H9 (cell line): ENCODE data around the gene ABCA10. TPM values are rescaled to one million over a fixed set of nuclear protein-coding genes. Genes with fewer than 3 reads are reported as not detected.

Source experiments
- DNase-seq: peaks from one replicate; pipeline ENCODE4 v3.0.0-alpha.2; 2017
- H2AFZ ChIP-seq: one replicate; pipeline ENCODE4 v1.6.1; 2013; ENCODE audit warnings: mild to moderate bottlenecking, low read length, control low read depth, moderate library complexity
- H2AK5ac ChIP-seq: 2 replicates; pipeline ENCODE4 v1.6.1; 2013; ENCODE audit warnings: low read length, control low read depth, mixed read lengths; ENCODE audit not compliant: insufficient read length
- H2BK120ac ChIP-seq: one replicate; pipeline ENCODE4 v1.6.1; 2013; ENCODE audit warnings: low read depth, mild to moderate bottlenecking, low read length, control low read depth, inconsistent platforms; ENCODE audit not compliant: poor library complexity, severe bottlenecking
- H2BK12ac ChIP-seq: 2 replicates; pipeline ENCODE4 v1.6.1; 2013; ENCODE audit warnings: low read length, control low read depth, mixed read lengths, low read depth; ENCODE audit not compliant: insufficient read length
- H2BK15ac ChIP-seq: 2 replicates; pipeline ENCODE4 v1.6.1; 2013; ENCODE audit warnings: low read depth, low read length, control low read depth
- H2BK20ac ChIP-seq: one replicate; pipeline ENCODE4 v1.6.1; 2013; ENCODE audit warnings: low read depth, mild to moderate bottlenecking, low read length, control low read depth, inconsistent platforms; ENCODE audit not compliant: poor library complexity, severe bottlenecking
- H2BK5ac ChIP-seq: 2 replicates; pipeline ENCODE4 v1.6.1; 2013; ENCODE audit warnings: low read length, control low read depth, mixed read lengths; ENCODE audit not compliant: insufficient read length
- H3K14ac ChIP-seq: 2 replicates; pipeline ENCODE4 v1.6.1; 2013; ENCODE audit warnings: low read length, control low read depth; ENCODE audit not compliant: insufficient read depth
- H3K18ac ChIP-seq: 2 replicates; pipeline ENCODE4 v1.6.1; 2013; ENCODE audit warnings: low read depth, mild to moderate bottlenecking, mixed read lengths, low read length, control low read depth; ENCODE audit not compliant: insufficient read length
- H3K23ac ChIP-seq: 2 replicates; pipeline ENCODE4 v1.6.1; 2013; ENCODE audit warnings: low read length, control low read depth, mixed read lengths, low read depth; ENCODE audit not compliant: insufficient read length
- H3K23me2 ChIP-seq: 2 replicates; pipeline ENCODE4 v1.6.1; 2013; ENCODE audit warnings: low read depth, mild to moderate bottlenecking, mixed read lengths, low read length, control low read depth; ENCODE audit not compliant: insufficient read length, poor library complexity, severe bottlenecking
- H3K27ac ChIP-seq: 2 replicates; pipeline ENCODE4 v1.5.1; 2013; ENCODE audit warnings: low read length, control low read depth, mixed read lengths, low read depth; ENCODE audit not compliant: insufficient read length
- H3K27me3 ChIP-seq: 2 replicates; pipeline ENCODE4 v1.6.1; 2013; ENCODE audit warnings: low read length, control low read depth, inconsistent platforms; ENCODE audit not compliant: insufficient read depth
- H3K4ac ChIP-seq: 2 replicates; pipeline ENCODE4 v1.6.1; 2013; ENCODE audit warnings: low read depth, mild to moderate bottlenecking, control low read depth, inconsistent platforms, low read length, moderate library complexity
- H3K4me1 ChIP-seq: 2 replicates; pipeline ENCODE4 v1.6.1; 2013; ENCODE audit warnings: low read length, control low read depth, inconsistent platforms; ENCODE audit not compliant: insufficient read depth
- H3K4me2 ChIP-seq: 2 replicates; pipeline ENCODE4 v1.6.1; 2013; ENCODE audit warnings: low read length, control low read depth, mixed read lengths; ENCODE audit not compliant: insufficient read length, insufficient read depth
- H3K56ac ChIP-seq: 2 replicates; pipeline ENCODE4 v1.6.1; 2013; ENCODE audit warnings: low read depth, mild to moderate bottlenecking, mixed read lengths, low read length, control low read depth; ENCODE audit not compliant: insufficient read length
- H3K79me1 ChIP-seq: 2 replicates; pipeline ENCODE4 v1.6.1; 2013; ENCODE audit warnings: low read depth, mild to moderate bottlenecking, moderate library complexity, low read length, control low read depth, inconsistent platforms; ENCODE audit not compliant: insufficient read depth, poor library complexity, severe bottlenecking
- H3K79me2 ChIP-seq: 2 replicates; pipeline ENCODE4 v1.6.1; 2013; ENCODE audit warnings: low read length, control low read depth, inconsistent platforms; ENCODE audit not compliant: insufficient read depth
- H3K9ac ChIP-seq: 2 replicates; pipeline ENCODE4 v1.6.1; 2013; ENCODE audit warnings: low read length, control low read depth, mixed read lengths; ENCODE audit not compliant: insufficient read length; ENCODE audit errors: extremely low read depth
- H3K9me3 ChIP-seq: one replicate; pipeline ENCODE4 v1.6.1; 2013; ENCODE audit warnings: low read depth, low read length, inconsistent platforms; ENCODE audit not compliant: control insufficient read depth
- H3T11ph ChIP-seq: one replicate; pipeline ENCODE4 v1.6.1; 2013; ENCODE audit warnings: mild to moderate bottlenecking, low read length, control low read depth, inconsistent platforms
- H4K20me1 ChIP-seq: one replicate; pipeline ENCODE4 v1.6.1; 2013; ENCODE audit not compliant: control insufficient read depth, insufficient read length, insufficient read depth
- H4K5ac ChIP-seq: 2 replicates; pipeline ENCODE4 v1.6.1; 2013; ENCODE audit warnings: low read depth, mild to moderate bottlenecking, mixed read lengths, low read length, control low read depth; ENCODE audit not compliant: insufficient read length
- H4K8ac ChIP-seq: replicated peaks from 2 replicates; pipeline ENCODE4 v1.6.1; 2013; ENCODE audit warnings: low read length, control low read depth, mixed read lengths, low read depth; ENCODE audit not compliant: insufficient read length
- H4K91ac ChIP-seq: 2 replicates; pipeline ENCODE4 v1.6.1; 2013; ENCODE audit warnings: low read depth, mild to moderate bottlenecking, moderate library complexity, mixed read lengths, low read length, control low read depth; ENCODE audit not compliant: insufficient read length
- H3K27ac Mint-ChIP-seq, 3 experiments: 2 replicates in 2 of 3; 3 replicates in 1 of 3; pipeline ENCODE4 v1.8.0; 2020 to 2021; ENCODE audit warnings: mixed read lengths in 3 of 3, mild to moderate bottlenecking in 1 of 3, moderate library complexity in 1 of 3
- H3K27me3 Mint-ChIP-seq: 2 replicates; pipeline ENCODE4 v1.8.0; 2021; ENCODE audit warnings: low read depth, mild to moderate bottlenecking, moderate library complexity, mixed read lengths
- H3K36me3 Mint-ChIP-seq, 3 experiments: 2 replicates in 2 of 3; 3 replicates in 1 of 3; pipeline ENCODE4 v1.8.0; 2020 to 2021; ENCODE audit warnings: low read depth in 3 of 3, mixed read lengths in 3 of 3; ENCODE audit not compliant: insufficient read depth in 1 of 3
- H3K4me1 Mint-ChIP-seq, 2 experiments: 2 replicates each; pipeline ENCODE4 v1.8.0; 2020; ENCODE audit warnings: mixed read lengths in 2 of 2
- H3K4me3 Mint-ChIP-seq, 2 experiments: 2 replicates in 1 of 2; 3 replicates in 1 of 2; pipeline ENCODE4 v1.8.0; 2020 to 2021; ENCODE audit warnings: mild to moderate bottlenecking in 2 of 2, mixed read lengths in 2 of 2, moderate library complexity in 1 of 2
- H3K9me3 Mint-ChIP-seq, 2 experiments: 2 replicates in 1 of 2; 3 replicates in 1 of 2; pipeline ENCODE4 v1.8.0; 2020; ENCODE audit warnings: mild to moderate bottlenecking in 2 of 2, mixed read lengths in 2 of 2, moderate library complexity in 1 of 2
- WGBS: extraction: QIAGEN DNeasy Blood & Tissue Kit; methylation state at CpG from one replicate; pipeline ENCODE4 v1.1.7; 2013; ENCODE audit warnings: missing lambda C conversion rate, low lambda C conversion rate, mixed read lengths; ENCODE audit not compliant: insufficient read length; ENCODE audit errors: extremely low coverage; 5-methylcytosine and 5-hydroxymethylcytosine counted together
- total RNA-seq: library from RNA; stranded (reverse); gene quantifications from 2 replicates; pipeline ENCODE4 v1.2.1, GENCODE V29; 2021
- TF ChIP-seq, protein P1 (sequence below): fragments of 200-600 bp; sonication (generic); conservative IDR thresholded peaks from 3 replicates; pipeline ENCODE4 v1.8.0; 2021; ENCODE audit warnings: antibody characterized with exemption, mild to moderate bottlenecking

The ABCA10 gene
- total RNA-seq, 1 experiment from 2014 or later, result not detected

DNA sequence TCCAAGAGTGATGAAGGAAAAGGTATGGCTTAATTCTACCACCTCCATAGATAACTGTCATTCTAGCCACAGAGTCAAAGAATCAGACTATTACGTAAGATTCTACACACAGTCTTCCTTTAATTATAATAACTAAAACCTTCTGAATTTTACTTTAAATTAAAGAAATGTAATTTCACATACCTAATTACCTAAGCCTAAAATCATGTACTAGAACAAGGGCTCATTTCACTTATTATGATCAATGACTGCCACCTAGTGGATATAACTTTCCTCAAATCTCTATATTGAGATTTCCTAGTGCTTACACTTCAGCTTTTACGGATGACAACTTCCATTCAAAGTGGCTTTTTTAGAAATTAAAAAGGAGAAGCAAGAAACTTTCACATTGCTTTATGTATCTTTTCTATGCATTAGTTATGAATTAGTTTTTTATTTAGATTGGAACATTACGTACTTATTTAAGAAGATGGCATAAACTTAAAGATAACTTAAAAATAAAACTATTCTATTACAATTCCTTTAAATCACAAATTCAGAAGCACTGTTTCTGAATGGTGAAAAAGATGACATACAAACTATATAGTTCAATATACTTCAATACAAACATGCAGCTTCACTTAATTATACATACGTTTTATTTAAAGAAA lies 18.2 kb upstream of the ABCA10 start:
- Histone ChIP-seq H3K23me2 (no peaks in the 10 kb centered on the region), H3K79me2 (no peaks in the 10 kb centered on the region), H3K9me3 (no peaks in the 10 kb centered on the region), H2BK15ac (no peak overlapping the region), H3K4ac (no peak overlapping the region), H3K9ac (no peak overlapping the region), H3K79me1 (no peaks in the 10 kb centered on the region), H2BK12ac (no peak overlapping the region), H4K5ac (no peak overlapping the region), H3K23ac (no peak overlapping the region), H2BK20ac (no peak overlapping the region), H2AK5ac (no peak overlapping the region), H2AFZ (no peak overlapping the region), H3K18ac (no peak overlapping the region), H3T11ph (no peak overlapping the region), H3K14ac (no peak overlapping the region), H2BK5ac (no peak overlapping the region), H3K27ac (no peak overlapping the region), H3K27me3 (no peaks in the 10 kb centered on the region), H3K4me2 (no peak overlapping the region), H4K91ac (no peak overlapping the region), H2BK120ac (no peak overlapping the region), H3K56ac (no peak overlapping the region), H4K20me1 (no peaks in the 10 kb centered on the region), H3K4me1 (no peaks in the 10 kb centered on the region), H4K8ac (no peak overlapping the region)
- H3K36me3 Mint-ChIP-seq, result no peaks in the 10 kb centered on the region
- H3K9me3 Mint-ChIP-seq, result no peaks in the 10 kb centered on the region
- no peaks in the 10 kb centered on the region for H3K27me3 Mint-ChIP-seq
- no peak for DNase-seq
- no peaks in the 10 kb centered on the region for H3K4me1 Mint-ChIP-seq
- no peak overlapping the region for H3K27ac Mint-ChIP-seq
- H3K4me3 Mint-ChIP-seq, result no peak overlapping the region
- TF ChIP-seq, protein P1, sequence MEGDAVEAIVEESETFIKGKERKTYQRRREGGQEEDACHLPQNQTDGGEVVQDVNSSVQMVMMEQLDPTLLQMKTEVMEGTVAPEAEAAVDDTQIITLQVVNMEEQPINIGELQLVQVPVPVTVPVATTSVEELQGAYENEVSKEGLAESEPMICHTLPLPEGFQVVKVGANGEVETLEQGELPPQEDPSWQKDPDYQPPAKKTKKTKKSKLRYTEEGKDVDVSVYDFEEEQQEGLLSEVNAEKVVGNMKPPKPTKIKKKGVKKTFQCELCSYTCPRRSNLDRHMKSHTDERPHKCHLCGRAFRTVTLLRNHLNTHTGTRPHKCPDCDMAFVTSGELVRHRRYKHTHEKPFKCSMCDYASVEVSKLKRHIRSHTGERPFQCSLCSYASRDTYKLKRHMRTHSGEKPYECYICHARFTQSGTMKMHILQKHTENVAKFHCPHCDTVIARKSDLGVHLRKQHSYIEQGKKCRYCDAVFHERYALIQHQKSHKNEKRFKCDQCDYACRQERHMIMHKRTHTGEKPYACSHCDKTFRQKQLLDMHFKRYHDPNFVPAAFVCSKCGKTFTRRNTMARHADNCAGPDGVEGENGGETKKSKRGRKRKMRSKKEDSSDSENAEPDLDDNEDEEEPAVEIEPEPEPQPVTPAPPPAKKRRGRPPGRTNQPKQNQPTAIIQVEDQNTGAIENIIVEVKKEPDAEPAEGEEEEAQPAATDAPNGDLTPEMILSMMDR, result peak; percentile 78
- no CpG with 5 or more reads among the region's 4 CpGs for WGBS
